ENCODE data around the gene SRD5A3.
"Not testable (repeated sequence)": the region's sequence is repeated elsewhere in the genome, so short reads cannot be mapped to it uniquely, and the experiment has no call there.

Gene SRD5A3

GRCh38 chr4:55354648-55355047 is 8.6 kb downstream of the SRD5A3 start:
- H3K4me3 ChIP-seq (ENCODE audit: low read depth, low read length): no peak overlapping the region
- TF ChIP-seq CTCF (IDR thresholded peaks at IDR 0.05; ENCODE audit: borderline replicate concordance, insufficient read depth, low read depth, low read length): no peak

GRCh38 chr4:55355555-55355954 is 9.5 kb downstream of the SRD5A3 start:
- no peak for TF ChIP-seq CTCF (IDR thresholded peaks at IDR 0.05; ENCODE audit: borderline replicate concordance, insufficient read depth, low read depth, low read length)
- H3K4me3 ChIP-seq (ENCODE audit: low read depth, low read length): no peak overlapping the region

GRCh38 chr4:55356991-55357461 is 11.0 kb downstream of the SRD5A3 start:
- TF ChIP-seq CTCF (IDR thresholded peaks at IDR 0.05; ENCODE audit: borderline replicate concordance, insufficient read depth, low read depth, low read length): no peak
- no peak overlapping the region for H3K4me3 ChIP-seq (ENCODE audit: low read depth, low read length)

- no peak overlapping the region for H3K4me3 ChIP-seq (ENCODE audit: low read depth, low read length)
- no peak for TF ChIP-seq CTCF (IDR thresholded peaks at IDR 0.05; ENCODE audit: borderline replicate concordance, insufficient read depth, low read depth, low read length)
Observed at GRCh38 chr4:55358246-55358645, 12.2 kb downstream of the SRD5A3 start.

- H3K4me3 ChIP-seq (ENCODE audit: low read depth, low read length): no peak overlapping the region
- no peak for TF ChIP-seq CTCF (IDR thresholded peaks at IDR 0.05; ENCODE audit: borderline replicate concordance, insufficient read depth, low read depth, low read length)
Observed at GRCh38 chr4:55358668-55359067, 12.6 kb downstream of the SRD5A3 start.

- TF ChIP-seq CTCF (IDR thresholded peaks at IDR 0.05; ENCODE audit: borderline replicate concordance, insufficient read depth, low read depth, low read length): no peak
- H3K4me3 ChIP-seq (ENCODE audit: low read depth, low read length): no peak overlapping the region
Observed at GRCh38 chr4:55359397-55359916, 13.4 kb downstream of the SRD5A3 start.

GRCh38 chr4:55362938-55363337 is 16.9 kb downstream of the SRD5A3 start:
- not testable (repeated sequence) for H3K4me3 ChIP-seq (ENCODE audit: low read depth, low read length)

Measured in GM12875 (cell line).